GM23248 (cell line): ENCODE results near the gene FKBP5.

Source experiments
- EZH2 ChIP-seq: fragments of 200-600 bp; sonication (generic); IDR thresholded peaks from 2 replicates; pipeline ENCODE4 v1.6.1; 2018; ENCODE audit warnings: antibody characterized with exemption, mild to moderate bottlenecking; ENCODE audit not compliant: insufficient read depth, poor library complexity, severe bottlenecking
- EZH2phosphoT487 ChIP-seq: fragments of 200-600 bp; sonication (generic); IDR thresholded peaks from 2 replicates; pipeline ENCODE4 v1.6.1; 2018; ENCODE audit warnings: antibody characterized with exemption, moderate library complexity, mild to moderate bottlenecking, low read depth; ENCODE audit not compliant: insufficient read depth

GRCh38 chr6:35663447-35664235 lies 25.1 kb downstream of the FKBP5 start:
- no peak for TF ChIP-seq EZH2phosphoT487
- no peak for TF ChIP-seq EZH2
